HepG2 (cell line): ENCODE data around the gene SGCB. TPM values are rescaled to one million over a fixed set of nuclear protein-coding genes. Genes with fewer than 3 reads are reported as not detected.
A peak's percentile ranks its signal among the peaks of the same experiment; 100 is the strongest.

Experiments
- ATF7-NPFF ChIP-seq: sonication (generic); formaldehyde crosslinking; IDR thresholded peaks from 2 replicates; pipeline ENCODE4 v1.8.1; 2023; ENCODE audit warnings: mild to moderate bottlenecking, low read depth, missing genetic modification reagents, moderate library complexity
- BRF2 ChIP-seq: sonication (generic); formaldehyde crosslinking; IDR thresholded peaks from 2 replicates; pipeline ENCODE4 v1.8.1; 2022; ENCODE audit warnings: mild to moderate bottlenecking, missing genetic modification reagents
- E2F2 ChIP-seq: sonication (generic); formaldehyde crosslinking; IDR thresholded peaks from 2 replicates; pipeline ENCODE4 v1.4.0; 2020; ENCODE audit warnings: missing genetic modification reagents, borderline replicate concordance
- HNF1A ChIP-seq, 2 experiments: sonication (generic) in 1 of 2; formaldehyde crosslinking in 1 of 2; IDR thresholded peaks; 2 replicates each; pipeline versions ENCODE4 v1.4.0 to v1.6.1; 2016 to 2020; ENCODE audit warnings: borderline replicate concordance in 1 of 2, low read depth in 1 of 2, mild to moderate bottlenecking in 1 of 2, missing genetic modification reagents in 1 of 2
- HOXA3 ChIP-seq: sonication (generic); formaldehyde crosslinking; IDR thresholded peaks from 2 replicates; pipeline ENCODE4 v1.5.0; 2020; ENCODE audit warnings: missing genetic modification reagents
- KLF6 ChIP-seq: IDR thresholded peaks from 2 replicates; pipeline ENCODE4 v1.8.0; 2016; ENCODE audit warnings: missing biosample characterization, missing genetic modification reagents
- MED8 ChIP-seq: sonication (generic); formaldehyde crosslinking; IDR thresholded peaks from 2 replicates; pipeline ENCODE4 v1.8.1; 2023; ENCODE audit warnings: mild to moderate bottlenecking, missing genetic modification reagents; ENCODE audit not compliant: insufficient replicate concordance
- MXI1 ChIP-seq: IDR thresholded peaks from 3 replicates; pipeline ENCODE4 v1.6.1; 2012; ENCODE audit warnings: low read depth, low read length, inconsistent platforms, borderline replicate concordance
- NFE2L2 ChIP-seq: fragments of 150-350 bp; IDR thresholded peaks from 2 replicates; pipeline ENCODE4 v1.6.1; 2014; ENCODE audit warnings: low read length
- NFKB2 ChIP-seq: sonication (generic); formaldehyde crosslinking; IDR thresholded peaks from 2 replicates; pipeline ENCODE4 v1.4.0; 2020; ENCODE audit warnings: missing genetic modification reagents, borderline replicate concordance
- POLR2A ChIP-seq, 2 experiments: IDR thresholded peaks; 2 replicates each; pipeline ENCODE4 v1.6.1; 2011; ENCODE audit warnings: low read depth in 2 of 2, low read length in 2 of 2, mild to moderate bottlenecking in 1 of 2, moderate library complexity in 1 of 2; ENCODE audit not compliant: insufficient read depth in 1 of 2
- RFX1 ChIP-seq: fragments of 450-650 bp; IDR thresholded peaks from 2 replicates; pipeline ENCODE4 v1.6.1; 2017
- SKI ChIP-seq: fragments of 450-650 bp; IDR thresholded peaks from one replicate; pipeline ENCODE4 v1.6.1; 2018; ENCODE audit warnings: mild to moderate bottlenecking; ENCODE audit not compliant: partially characterized antibody
- SPEN ChIP-seq: sonication (generic); formaldehyde crosslinking; IDR thresholded peaks from 2 replicates; pipeline ENCODE4 v1.5.1; 2020; ENCODE audit warnings: low read depth, mild to moderate bottlenecking, missing genetic modification reagents
- TAF1 ChIP-seq: sonication (generic); formaldehyde crosslinking; IDR thresholded peaks from 2 replicates; pipeline ENCODE4 v1.4.0; 2020; ENCODE audit warnings: missing genetic modification reagents
- THAP11 ChIP-seq: IDR thresholded peaks from 2 replicates; pipeline ENCODE4 v1.6.1; 2016; ENCODE audit warnings: missing biosample characterization, missing genetic modification reagents
- ZBTB20 ChIP-seq: sonication (generic); formaldehyde crosslinking; IDR thresholded peaks from 2 replicates; pipeline ENCODE4 v1.8.1; 2023; ENCODE audit warnings: missing genetic modification reagents, low read depth, mild to moderate bottlenecking, borderline replicate concordance
- ZNF451 ChIP-seq: sonication (generic); formaldehyde crosslinking; IDR thresholded peaks from 2 replicates; pipeline ENCODE4 v1.5.0; 2020; ENCODE audit warnings: mild to moderate bottlenecking, missing genetic modification reagents
- polyA plus RNA-seq, 8 experiments: library from polyadenylated mRNA; depleted of rRNA in 3 of 8; stranded (reverse) in 7 of 8; unstranded in 1 of 8; fragments of >200 nt; fragmentation: Illumina TruSeq in 4 of 8; extraction: Trizol in 4 of 8; gene quantifications; 2 replicates each; pipeline versions ENCODE4 v1.2.1 to v1.2.3, GENCODE V29; 2011 to 2016; ENCODE audit warnings: low read depth in 4 of 8, missing spikeins in 1 of 8, mixed read lengths in 1 of 8; ENCODE audit not compliant: insufficient read depth in 1 of 8
- total RNA-seq, 5 experiments: library from RNA; depleted of rRNA; stranded (reverse); fragments of >200 nt; fragmentation: Illumina TruSeq; extraction: Trizol; gene quantifications; 2 replicates each; pipeline ENCODE4 v1.2.3, GENCODE V29; 2016; ENCODE audit warnings: low read depth in 1 of 5
- TF ChIP-seq, protein P1 (sequence below): sonication (generic); formaldehyde crosslinking; IDR thresholded peaks from 2 replicates; pipeline ENCODE4 v1.5.0; 2020; ENCODE audit warnings: missing genetic modification reagents, mild to moderate bottlenecking, borderline replicate concordance

The SGCB gene
- total and polyA plus RNA-seq, 2 of the 13 experiments (the other 11 are each of a cell fraction or from before 2014, with no cell fraction given) = 2.2 to 4.8 TPM

DNA sequence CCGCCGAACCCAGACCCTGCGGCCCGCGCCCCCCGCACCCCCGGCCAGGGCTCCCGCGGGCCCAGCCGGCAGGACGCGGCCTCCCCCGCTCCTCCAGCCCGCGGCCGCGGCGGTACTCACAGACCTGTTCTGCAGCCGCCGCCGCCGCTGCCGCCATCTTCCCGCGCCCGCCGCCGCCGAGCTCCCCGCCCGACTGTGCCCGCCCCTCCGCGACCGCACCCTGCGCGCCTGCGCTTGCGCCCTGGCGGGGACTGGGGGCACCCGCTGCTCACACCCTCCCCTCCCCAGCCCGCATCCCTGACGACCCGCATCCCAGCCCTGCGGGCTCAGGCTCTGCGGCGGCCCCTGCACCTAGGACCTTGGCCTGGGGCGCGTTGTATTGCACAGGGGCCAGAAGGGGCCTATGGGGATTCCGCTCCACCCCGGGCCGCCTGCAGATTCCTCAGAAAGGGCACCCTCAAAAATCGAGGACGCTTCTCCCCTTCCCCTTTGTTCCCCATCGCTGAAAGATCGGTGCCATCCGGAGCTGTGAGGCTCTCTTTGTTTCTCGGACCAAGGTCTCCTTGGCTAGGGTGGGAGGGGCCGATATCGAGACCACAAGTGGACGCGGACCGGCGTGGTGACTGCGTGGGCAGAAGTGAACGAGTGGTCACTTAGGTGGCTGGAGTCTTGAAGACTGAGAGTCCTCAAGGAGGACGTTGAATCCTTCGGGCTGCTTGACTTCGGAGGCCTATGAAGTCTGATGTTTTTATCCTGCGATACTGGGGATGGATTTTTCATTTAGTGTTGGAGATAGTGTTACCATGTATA, at the start of gene SGCB (continued):
- TF ChIP-seq HNF1A (IDR thresholded peaks at IDR 0.05; ENCODE audit: low read depth) = no peak
- TF ChIP-seq HNF1A (CRISPR knock-in tag; IDR thresholded peaks at IDR 0.05; ENCODE audit: borderline replicate concordance) = 0 out of 2 replicates have a peak, but pooled peaks have one; percentile 26
- TF ChIP-seq ATF7-NPFF (CRISPR knock-in tag) = peak; percentile 64; the same call in 1 of the 2 replicates
- 0 out of 2 replicates have a peak, but pooled peaks have one; percentile 19 for TF ChIP-seq THAP11 (CRISPR knock-in tag)
- no peak for TF ChIP-seq BRF2 (CRISPR knock-in tag)
- TF ChIP-seq ZNF451 (CRISPR knock-in tag) = peak; percentile 73; the same call in 1 of the 2 replicates
- peak; percentile 43; the same call in 1 of the 2 replicates for TF ChIP-seq NFKB2 (CRISPR knock-in tag)
- TF ChIP-seq MXI1 = no peak
- TF ChIP-seq POLR2A (IDR thresholded peaks at IDR 0.05; ENCODE audit: insufficient read depth in 1 of 2, low read depth in 2 of 2, low read length in 2 of 2) = peak in 1 of 2 experiments; percentile 54; a peak in 1 of 4 replicates
- TF ChIP-seq ZBTB20 (CRISPR knock-in tag) = no peak
- peak; percentile 29 for TF ChIP-seq MED8
- peak; percentile 59; the same call in 1 of the 2 replicates for TF ChIP-seq HOXA3 (CRISPR knock-in tag)
- TF ChIP-seq, protein P1, sequence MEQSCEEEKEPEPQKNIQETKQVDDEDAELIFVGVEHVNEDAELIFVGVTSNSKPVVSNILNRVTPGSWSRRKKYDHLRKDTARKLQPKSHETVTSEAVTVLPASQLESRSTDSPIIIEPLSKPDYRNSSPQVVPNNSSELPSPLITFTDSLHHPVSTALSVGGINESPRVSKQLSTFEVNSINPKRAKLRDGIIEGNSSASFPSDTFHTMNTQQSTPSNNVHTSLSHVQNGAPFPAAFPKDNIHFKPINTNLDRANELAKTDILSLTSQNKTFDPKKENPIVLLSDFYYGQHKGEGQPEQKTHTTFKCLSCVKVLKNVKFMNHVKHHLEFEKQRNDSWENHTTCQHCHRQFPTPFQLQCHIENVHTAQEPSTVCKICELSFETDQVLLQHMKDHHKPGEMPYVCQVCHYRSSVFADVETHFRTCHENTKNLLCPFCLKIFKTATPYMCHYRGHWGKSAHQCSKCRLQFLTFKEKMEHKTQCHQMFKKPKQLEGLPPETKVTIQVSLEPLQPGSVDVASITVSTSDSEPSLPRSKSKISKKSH (CRISPR knock-in tag) = no peak
- 0 out of 2 replicates have a peak, but pooled peaks have one; percentile 19 for TF ChIP-seq SPEN (CRISPR knock-in tag)
- TF ChIP-seq TAF1 (CRISPR knock-in tag) = 0 out of 2 replicates have a peak, but pooled peaks have one; percentile 29
- TF ChIP-seq NFE2L2 = no peak
- no peak for TF ChIP-seq RFX1
- no peak for TF ChIP-seq E2F2
- no peak for TF ChIP-seq KLF6 (CRISPR knock-in tag)
- peak; percentile 18 for TF ChIP-seq SKI
